Psoas muscle (tissue), 8 donors: ENCODE data around the gene GPX4. TPM values are rescaled to one million over a fixed set of nuclear protein-coding genes. Genes with fewer than 3 reads are reported as not detected.

ENCODE experiments used
- ATAC-seq, 4 donors: fragments of 200-7000 bp; cut with Tn5 transposase; one replicate each; pipeline ENCODE4 v1.9.1; 2020; ENCODE audit warnings: moderate library complexity in 3 of 4, mild to moderate bottlenecking in 2 of 4
- DNase-seq, 2 donors: peaks; one replicate each; pipeline ENCODE4 v3.0.0-alpha.2; 2020
- H3K27ac ChIP-seq: fragments of 200-600 bp; one replicate; pipeline ENCODE4 v1.8.0; 2022
- H3K27me3 ChIP-seq, 3 donors: fragments of 200-600 bp in 1 of 3; one replicate each; pipeline versions ENCODE4 v1.6.1 to v1.8.0; 2013 to 2022; ENCODE audit warnings: low read length in 2 of 3, mild to moderate bottlenecking in 2 of 3, moderate library complexity in 1 of 3; ENCODE audit not compliant: insufficient read depth in 3 of 3
- H3K36me3 ChIP-seq, 2 donors: fragments of 200-600 bp in 1 of 2; one replicate each; pipeline versions ENCODE4 v1.6.1 to v1.8.0; 2013 to 2022; ENCODE audit warnings: low read depth in 1 of 2, mild to moderate bottlenecking in 1 of 2, moderate library complexity in 1 of 2; ENCODE audit not compliant: insufficient read depth in 1 of 2
- H3K4me1 ChIP-seq: fragments of 200-600 bp; one replicate; pipeline ENCODE4 v1.8.0; 2022
- H3K4me3 ChIP-seq: fragments of 200-600 bp; one replicate; pipeline ENCODE4 v1.8.0; 2022; ENCODE audit warnings: mild to moderate bottlenecking
- H3K9me3 ChIP-seq: fragments of 200-600 bp; one replicate; pipeline ENCODE4 v1.8.0; 2022
- CTCF ChIP-seq: fragments of 200-600 bp; IDR thresholded peaks from one replicate; pipeline ENCODE4 v1.8.0; 2022; ENCODE audit warnings: antibody characterized with exemption
- WGBS, 3 donors: extraction: QIAGEN DNeasy Blood & Tissue Kit; methylation state at CpG; one replicate each; pipeline versions ENCODE4 v1.1.6 to v1.1.7; 2013; 5-methylcytosine and 5-hydroxymethylcytosine counted together
- intact Hi-C, 2 donors: fragments of 100-400 bp; cut with DNase I; formaldehyde crosslinking; loops; one replicate each; pipeline versions ENCODE4 v1.11.0 to v1.14.2; 2022
- polyA plus RNA-seq, 3 donors: library from polyadenylated mRNA; stranded (reverse); fragments of 200-250 nt; gene quantifications; one replicate each; pipeline ENCODE4 v1.2.3, GENCODE V29; 2013
- total RNA-seq, 4 donors: library from RNA; stranded (reverse); fragmentation: NEBNext Ultra II Directional in 2 of 4; extraction: Animal tissue kit (Norgen Biotek cat#: 25700) in 2 of 4; gene quantifications; one replicate each; pipeline versions ENCODE4 v1.2.1 to v1.2.4, GENCODE V29; 2021 to 2023
- donor health status: healthy with polysubstance abuse.
- donor health status: DM: no; HTN: no; CAD: no; lungs with moderate emphysema.
- donor health status: Bipolar disorder and iron deficiency.
- donor health status: healthy.
- donor health status: DM: yes; HTN: yes; CAD: no.
- donor health status: DM: no; HTN: no; CAD: no.
- donor health status: DM: no; HTN: no; CAD: no.
- donor health status: DM: yes; HTN: yes; CAD: no.

The GPX4 gene
- total and polyA plus RNA-seq, 7 donors: 279 to 762 (median 490) TPM

- no peaks in the 10 kb centered on the region for H3K36me3 ChIP-seq
- no peak overlapping the region for H3K27ac ChIP-seq
- H3K4me3 ChIP-seq: no peak overlapping the region
- H3K9me3 ChIP-seq: no peaks in the 10 kb centered on the region
- TF ChIP-seq CTCF: no peak
- intact Hi-C loops: no loop called here
- DNase-seq (no peak), ATAC-seq (no peak)
- WGBS, 3 donors: 81 to 86% (median 83%) methylated on average over 17 of the region's 17 CpGs
- H3K4me1 ChIP-seq: peaks cover 18% of the 10 kb centered on the region
- no peaks in the 10 kb centered on the region for H3K27me3 ChIP-seq
These were observed 31.7 kb downstream of the GPX4 start for GRCh38 chr19:1135454-1135853.

GRCh38 chr19:1136201-1136600, 32.4 kb downstream of the GPX4 start:
- Histone ChIP-seq H3K9me3 (no peaks in the 10 kb centered on the region), H3K4me1 (peaks cover 10% of the 10 kb centered on the region), H3K27ac (no peak overlapping the region), H3K36me3 (no peaks in the 10 kb centered on the region), H3K27me3 (no peaks in the 10 kb centered on the region), H3K4me3 (no peak overlapping the region)
- TF ChIP-seq CTCF: no peak
- ATAC-seq: no peak
- DNase-seq: no peak
- intact Hi-C loops: no loop called here
- WGBS, 3 donors: 69 to 84% (median 75%) methylated on average over 9 to 12 of the region's 12 CpGs

- TF ChIP-seq CTCF: no peak
- 71 to 75% (median 75%) methylated on average over 16 to 24 of the region's 25 CpGs for WGBS, 3 donors
- H3K4me1 ChIP-seq: peaks cover 9% of the 10 kb centered on the region
- ATAC-seq: no peak
- no peak for DNase-seq
- H3K9me3 ChIP-seq: no peaks in the 10 kb centered on the region
- H3K27me3 ChIP-seq: no peaks in the 10 kb centered on the region
- H3K36me3 ChIP-seq: no peaks in the 10 kb centered on the region
- intact Hi-C loops: no loop called here
- H3K4me3 ChIP-seq: no peak overlapping the region
- no peak overlapping the region for H3K27ac ChIP-seq
These were observed 33.0 kb downstream of the GPX4 start for GRCh38 chr19:1136621-1137317.

GRCh38 chr19:1138121-1138520, 34.3 kb downstream of the GPX4 start:
- WGBS, 3 donors: 76 to 82% (median 79%) methylated on average over 6 to 10 of the region's 11 CpGs
- no peak for ATAC-seq
- peaks cover 0 to 6% of the 10 kb centered on the region in 2 donors for H3K36me3 ChIP-seq
- TF ChIP-seq CTCF: no peak
- no peaks in the 10 kb centered on the region for H3K9me3 ChIP-seq
- H3K4me3 ChIP-seq: no peak overlapping the region
- H3K27me3 ChIP-seq: no peaks in the 10 kb centered on the region
- intact Hi-C loops: no loop called here
- DNase-seq: no peak
- H3K27ac ChIP-seq: no peak overlapping the region
- no peaks in the 10 kb centered on the region for H3K4me1 ChIP-seq

GRCh38 chr19:1139126-1139525, 35.3 kb downstream of the GPX4 start:
- ATAC-seq (peak in 1 of 4 donors; percentile 15), DNase-seq (no peak)
- TF ChIP-seq CTCF: no peak
- Histone ChIP-seq H3K27ac (no peak overlapping the region), H3K27me3 (no peaks in the 10 kb centered on the region), H3K9me3 (no peaks in the 10 kb centered on the region), H3K4me3 (no peak overlapping the region), H3K4me1 (no peaks in the 10 kb centered on the region), H3K36me3 (peaks cover 0 to 16% of the 10 kb centered on the region in 2 donors)
- intact Hi-C loops: no loop called here
- 87 to 88% (median 88%) methylated on average over 15 of the region's 15 CpGs for WGBS, 3 donors
